Osteocyte (in vitro differentiated cells): ENCODE measurements around the gene PLBD1. TPM values are rescaled to one million over a fixed set of nuclear protein-coding genes. Genes with fewer than 3 reads are reported as not detected.

ENCODE experiments used
- DNase-seq: peaks from one replicate; pipeline ENCODE4 v3.0.0; 2021; ENCODE audit warnings: mixed read lengths; ENCODE audit not compliant: unreplicated experiment; ENCODE audit errors: extremely low spot score
- H3K27ac Mint-ChIP-seq: one replicate; pipeline ENCODE4 v1.8.0; 2021; ENCODE audit warnings: mild to moderate bottlenecking, mixed read lengths; ENCODE audit not compliant: unreplicated experiment
- H3K27me3 Mint-ChIP-seq: one replicate; pipeline ENCODE4 v1.8.0; 2021; ENCODE audit warnings: mixed read lengths; ENCODE audit not compliant: unreplicated experiment
- H3K36me3 Mint-ChIP-seq: one replicate; pipeline ENCODE4 v1.8.0; 2021; ENCODE audit warnings: mixed read lengths; ENCODE audit not compliant: unreplicated experiment
- H3K4me1 Mint-ChIP-seq: one replicate; pipeline ENCODE4 v1.8.0; 2021; ENCODE audit warnings: mixed read lengths; ENCODE audit not compliant: unreplicated experiment
- H3K4me3 Mint-ChIP-seq: one replicate; pipeline ENCODE4 v1.8.0; 2021; ENCODE audit warnings: mild to moderate bottlenecking, moderate library complexity, mixed read lengths; ENCODE audit not compliant: unreplicated experiment
- H3K9me3 Mint-ChIP-seq: one replicate; pipeline ENCODE4 v1.8.0; 2021; ENCODE audit warnings: mixed read lengths; ENCODE audit not compliant: unreplicated experiment
- CTCF ChIP-seq: fragments of 200-600 bp; sonication (generic); IDR thresholded peaks from 2 replicates; pipeline ENCODE4 v1.5.0; 2021; ENCODE audit warnings: antibody characterized with exemption, mild to moderate bottlenecking, moderate library complexity
- total RNA-seq: library from RNA; stranded (reverse); gene quantifications from 2 replicates; pipeline ENCODE4 v1.2.1, GENCODE V29; 2021

PLBD1 gene
- total RNA-seq, 1 donor from 2014 or later: 0.89 TPM

DNA sequence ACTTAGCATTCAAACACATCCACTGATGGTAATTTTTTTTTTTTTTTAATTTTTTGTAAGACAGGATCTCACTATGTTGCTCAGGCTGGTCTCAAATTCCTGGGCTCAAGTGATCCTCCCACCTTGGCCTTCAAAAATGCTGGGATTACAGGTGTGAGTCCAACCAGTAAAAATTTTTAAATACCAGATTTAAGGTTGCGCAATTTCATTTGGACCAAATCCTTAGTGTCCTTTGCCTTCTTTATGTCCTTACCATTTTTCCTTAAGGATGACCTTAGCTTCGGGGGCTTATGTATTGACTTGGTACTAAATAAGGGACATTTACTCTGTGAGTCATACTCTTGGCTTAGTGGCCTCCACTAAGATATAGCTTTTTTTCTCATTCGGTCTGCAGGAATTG is 4.1 kb upstream of the PLBD1 start:
- H3K27me3 Mint-ChIP-seq: peaks cover 21% of the 10 kb centered on the region
- H3K27ac Mint-ChIP-seq: no peak overlapping the region
- peaks cover 1% of the 10 kb centered on the region for H3K4me1 Mint-ChIP-seq
- no peaks in the 10 kb centered on the region for H3K9me3 Mint-ChIP-seq
- TF ChIP-seq CTCF: no peak
- no peak for DNase-seq
- no peak overlapping the region for H3K4me3 Mint-ChIP-seq
- H3K36me3 Mint-ChIP-seq: no peaks in the 10 kb centered on the region

DNA sequence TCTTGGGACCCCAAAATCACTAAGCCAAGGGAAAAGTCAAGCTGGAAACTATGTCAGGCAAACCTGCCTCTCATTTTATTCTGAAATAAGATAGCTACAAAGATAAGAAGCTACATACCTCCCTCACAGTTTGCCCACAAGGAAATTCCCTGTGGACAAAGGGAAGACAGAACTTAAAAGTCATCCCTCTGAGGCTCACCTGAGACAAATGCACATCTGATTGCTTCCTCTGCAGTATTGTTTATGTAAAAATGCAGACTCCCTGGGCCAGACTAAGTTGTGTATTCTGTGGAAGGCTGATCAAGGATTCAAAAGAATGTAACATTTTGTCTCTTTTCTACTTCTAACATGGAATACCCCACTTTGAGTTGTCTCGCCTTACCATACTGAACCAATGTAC is 2.5 kb upstream of the PLBD1 start:
- no peak for TF ChIP-seq CTCF
- Mint-ChIP-seq H3K27ac (no peak overlapping the region), H3K4me1 (peaks cover 1% of the 10 kb centered on the region), H3K9me3 (no peaks in the 10 kb centered on the region), H3K36me3 (no peaks in the 10 kb centered on the region), H3K4me3 (no peak overlapping the region), H3K27me3 (peaks cover 24% of the 10 kb centered on the region)
- DNase-seq: no peak

GRCh38 chr12:14564336-14564959 is 3.2 kb downstream of the PLBD1 start:
- H3K27me3 Mint-ChIP-seq: peaks cover 13% of the 10 kb centered on the region
- no peak overlapping the region for H3K4me3 Mint-ChIP-seq
- H3K4me1 Mint-ChIP-seq: peaks cover 1% of the 10 kb centered on the region
- H3K9me3 Mint-ChIP-seq: no peaks in the 10 kb centered on the region
- no peak for TF ChIP-seq CTCF
- no peak overlapping the region for H3K27ac Mint-ChIP-seq
- H3K36me3 Mint-ChIP-seq: no peaks in the 10 kb centered on the region
- no peak for DNase-seq

- DNase-seq: no peak
- H3K4me3 Mint-ChIP-seq: no peak overlapping the region
- TF ChIP-seq CTCF: no peak
- H3K4me1 Mint-ChIP-seq: peaks cover 1% of the 10 kb centered on the region
- no peaks in the 10 kb centered on the region for H3K9me3 Mint-ChIP-seq
- H3K27me3 Mint-ChIP-seq: peaks cover 11% of the 10 kb centered on the region
- H3K27ac Mint-ChIP-seq: no peak overlapping the region
- H3K36me3 Mint-ChIP-seq: no peaks in the 10 kb centered on the region
These were observed 4.6 kb downstream of the PLBD1 start for GRCh38 chr12:14563046-14563445.

DNA sequence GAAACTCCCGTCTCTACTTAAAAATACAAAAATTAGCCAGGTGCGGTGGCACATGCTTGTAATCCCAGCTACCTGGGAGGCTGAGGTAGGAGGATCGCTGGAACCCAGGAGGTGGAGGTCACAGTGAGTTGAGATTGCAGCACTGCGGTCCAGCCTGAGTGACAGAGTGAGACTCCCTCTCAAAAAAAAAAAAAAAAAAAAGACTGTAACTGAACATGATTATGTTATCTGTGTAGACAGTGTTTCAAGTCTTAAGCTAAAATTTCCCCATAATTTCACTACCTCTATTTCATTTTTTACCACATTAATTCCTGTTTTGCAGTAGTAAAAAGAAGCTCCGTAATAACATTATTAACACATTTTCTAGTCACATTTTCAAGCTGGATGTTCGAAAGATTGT is 5.4 kb downstream of the PLBD1 start:
- no peak for TF ChIP-seq CTCF
- Mint-ChIP-seq H3K4me1 (peaks cover 1% of the 10 kb centered on the region), H3K27ac (no peak overlapping the region), H3K4me3 (no peak overlapping the region), H3K27me3 (peaks cover 11% of the 10 kb centered on the region), H3K9me3 (no peaks in the 10 kb centered on the region), H3K36me3 (no peaks in the 10 kb centered on the region)
- no peak for DNase-seq
